ENCODE data around the gene SLC1A5. TPM values are rescaled to one million over a fixed set of nuclear protein-coding genes. Genes with fewer than 3 reads are reported as not detected.

The SLC1A5 gene
- total and polyA plus RNA-seq, 2 donors (not counting 1 experiment from before 2014, with no cell fraction given) = 107 to 281 TPM

DNA sequence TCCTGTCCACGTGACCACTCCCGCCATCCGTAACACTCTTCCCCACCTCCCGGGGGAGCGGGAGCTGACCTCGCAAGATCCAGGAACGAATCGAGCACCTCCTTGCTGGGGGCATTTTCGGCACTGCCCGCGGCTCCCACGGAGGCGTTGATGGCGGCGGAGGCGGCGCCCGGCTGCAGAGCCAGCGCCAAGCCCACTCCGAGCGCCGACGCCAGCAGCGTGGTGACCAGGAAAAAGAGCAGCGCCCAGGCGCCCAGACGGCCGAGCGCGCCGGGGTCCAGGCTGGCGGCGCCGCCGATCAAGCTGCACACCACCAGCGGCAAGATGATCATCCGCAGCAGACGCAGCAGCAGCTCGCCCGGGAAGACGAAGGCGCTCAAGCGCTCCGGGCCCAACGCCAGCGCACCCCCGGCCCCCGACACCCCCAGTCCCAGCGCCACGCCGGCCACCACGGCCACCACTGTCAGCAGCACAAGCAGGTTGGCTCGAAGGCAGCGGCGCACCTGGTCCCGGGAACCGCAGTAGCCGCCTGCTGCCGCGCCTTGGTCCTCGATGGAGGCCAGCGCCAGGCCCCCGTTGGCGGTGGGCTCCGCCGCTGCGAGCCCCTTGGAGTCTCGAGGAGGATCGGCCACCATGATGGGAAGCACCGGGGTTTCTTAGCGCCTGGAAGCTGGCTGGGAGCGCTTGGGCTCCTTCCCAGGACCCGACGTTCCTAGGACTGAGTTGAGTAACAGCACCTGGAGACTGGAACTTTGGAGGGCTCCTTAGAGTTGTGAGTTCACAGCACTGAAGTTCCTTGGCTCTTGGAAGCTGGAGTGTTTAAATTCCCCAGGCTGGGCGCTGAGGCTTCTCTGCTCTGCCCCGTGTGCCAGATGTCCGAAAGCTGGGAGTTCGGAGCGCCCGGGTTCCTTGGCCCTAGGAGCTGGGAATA, 798 bp downstream of the SLC1A5 start:
- Histone ChIP-seq H3K4me1 (ENCODE audit: control insufficient read depth, extremely low read depth, insufficient read depth, low read length) (peaks cover 11% of the 10 kb centered on the region), H3K4me2 (ENCODE audit: extremely low read depth, insufficient read depth, low read length) (peak overlapping the region; percentile 89), H3K27me3 (ENCODE audit: control insufficient read depth, insufficient read depth, low read length) (no peaks in the 10 kb centered on the region), H3K9me3 (ENCODE audit: control insufficient read depth, insufficient read depth, low read depth, low read length) (no peaks in the 10 kb centered on the region), H3K4me3 (replicated peaks in 1 of 4; ENCODE audit: control extremely low read depth in 1 of 4, insufficient read depth in 1 of 4, low read depth in 3 of 4, low read length in 4 of 4) (peak overlapping the region; percentile 82 to 99 (median 92)), H2AFZ (ENCODE audit: low read length) (no peak overlapping the region), H3K9ac (ENCODE audit: insufficient read depth, low read length) (peak overlapping the region; percentile 89), H3K27ac (ENCODE audit: insufficient read depth, low read length) (peak overlapping the region; percentile 98), H3K36me3 (ENCODE audit: control insufficient read depth, insufficient read depth, low read length) (peaks cover 11% of the 10 kb centered on the region), H3K79me2 (ENCODE audit: control insufficient read depth, insufficient read depth, low read length) (peaks cover 54% of the 10 kb centered on the region), H4K20me1 (ENCODE audit: control insufficient read depth, extremely low read depth, insufficient read depth, low read length) (no peaks in the 10 kb centered on the region)
- DNase-seq (ENCODE audit: low read depth in 2 of 2) = peak; percentile 63 to 74
- TF ChIP-seq CTCF (conservative IDR thresholded peaks at IDR 0.05 in 1 of 2, IDR thresholded peaks at IDR 0.05 in 1 of 2; ENCODE audit: low read depth in 1 of 2, low read length in 2 of 2) (no peak), EZH2 (IDR thresholded peaks at IDR 0.05; ENCODE audit: low read length, missing control alignments) (no peak)

GRCh38 chr19:46787040-46787330, 1.4 kb downstream of the SLC1A5 start:
- peak overlapping the region; percentile 86 for H3K4me2 ChIP-seq (ENCODE audit: extremely low read depth, insufficient read depth, low read length)
- H4K20me1 ChIP-seq (ENCODE audit: control insufficient read depth, extremely low read depth, insufficient read depth, low read length) = no peaks in the 10 kb centered on the region
- peaks cover 57% of the 10 kb centered on the region for H3K79me2 ChIP-seq (ENCODE audit: control insufficient read depth, insufficient read depth, low read length)

More at GRCh38 chr19:46787040-46787330, 1.4 kb downstream of the SLC1A5 start:
- H3K4me3 ChIP-seq (replicated peaks in 1 of 4; ENCODE audit: control extremely low read depth in 1 of 4, insufficient read depth in 1 of 4, low read depth in 3 of 4, low read length in 4 of 4) = peak overlapping the region; percentile 82 to 99 (median 92)
- peaks cover 7% of the 10 kb centered on the region for H3K4me1 ChIP-seq (ENCODE audit: control insufficient read depth, extremely low read depth, insufficient read depth, low read length)
- no peak overlapping the region for H2AFZ ChIP-seq (ENCODE audit: low read length)
- DNase-seq (ENCODE audit: low read depth in 2 of 2) = no peak
- H3K9ac ChIP-seq (ENCODE audit: insufficient read depth, low read length) = peak overlapping the region; percentile 89
- H3K9me3 ChIP-seq (ENCODE audit: control insufficient read depth, insufficient read depth, low read depth, low read length) = no peaks in the 10 kb centered on the region
- no peak for TF ChIP-seq CTCF (conservative IDR thresholded peaks at IDR 0.05 in 1 of 2, IDR thresholded peaks at IDR 0.05 in 1 of 2; ENCODE audit: low read depth in 1 of 2, low read length in 2 of 2)
- peaks cover 14% of the 10 kb centered on the region for H3K36me3 ChIP-seq (ENCODE audit: control insufficient read depth, insufficient read depth, low read length)
- H3K27me3 ChIP-seq (ENCODE audit: control insufficient read depth, insufficient read depth, low read length) = no peaks in the 10 kb centered on the region
- H3K27ac ChIP-seq (ENCODE audit: insufficient read depth, low read length) = peak overlapping the region; percentile 98
